Colonic mucosa (tissue), 4 donors: Measurements from ENCODE around the gene F7. TPM values are rescaled to one million over a fixed set of nuclear protein-coding genes. Genes with fewer than 3 reads are reported as not detected.

ENCODE experiments used
- DNase-seq: peaks from one replicate; pipeline ENCODE4 v3.0.0-alpha.2; 2020
- H3K27ac ChIP-seq: fragments of 200-600 bp; one replicate; pipeline ENCODE4 v1.8.0; 2021
- H3K27me3 ChIP-seq: fragments of 200-600 bp; one replicate; pipeline ENCODE4 v1.8.0; 2021
- H3K36me3 ChIP-seq: fragments of 200-600 bp; one replicate; pipeline ENCODE4 v1.8.0; 2021
- H3K4me1 ChIP-seq: fragments of 200-600 bp; one replicate; pipeline ENCODE4 v1.8.0; 2021; ENCODE audit warnings: mild to moderate bottlenecking
- H3K4me3 ChIP-seq: fragments of 200-600 bp; one replicate; pipeline ENCODE4 v1.8.0; 2021
- H3K9ac ChIP-seq, 2 donors: one replicate each; pipeline ENCODE4 v1.7.0; 2013; ENCODE audit warnings: control low read depth in 2 of 2, low read depth in 2 of 2, low read length in 2 of 2
- H3K9me3 ChIP-seq: fragments of 200-600 bp; one replicate; pipeline ENCODE4 v1.8.0; 2021
- CTCF ChIP-seq: fragments of 200-600 bp; IDR thresholded peaks from one replicate; pipeline ENCODE4 v1.8.0; 2022; ENCODE audit warnings: antibody characterized with exemption, mild to moderate bottlenecking
- intact Hi-C: fragments of 100-400 bp; cut with DNase I; formaldehyde crosslinking; loops from one replicate; pipeline ENCODE4 v1.14.1; 2022
- total RNA-seq, 2 donors: library from RNA; stranded (reverse); fragmentation: NEBNext Ultra II Directional in 1 of 2; extraction: Animal tissue kit (Norgen Biotek cat#: 25700) in 1 of 2; gene quantifications; one replicate each; pipeline ENCODE4 v1.2.1, GENCODE V29; 2021
- donor health status: healthy.
- donor health status: DM: no; HTN: no; CAD: no.
- donor health status: DM: no; HTN: no; CAD: no.

The F7 gene
- total RNA-seq, 2 donors from 2014 or later, result 0.11 to 0.12 TPM

- intact Hi-C loops, result no loop called here
- TF ChIP-seq CTCF, result no peak
- Histone ChIP-seq H3K9ac (no peak overlapping the region), H3K4me3 (no peak overlapping the region), H3K27ac (no peak overlapping the region), H3K36me3 (no peaks in the 10 kb centered on the region), H3K27me3 (no peaks in the 10 kb centered on the region), H3K9me3 (no peaks in the 10 kb centered on the region), H3K4me1 (no peaks in the 10 kb centered on the region)
- no peak for DNase-seq
Measured at GRCh38 chr13:113089693-113090414, 15.7 kb upstream of the F7 start.

DNA sequence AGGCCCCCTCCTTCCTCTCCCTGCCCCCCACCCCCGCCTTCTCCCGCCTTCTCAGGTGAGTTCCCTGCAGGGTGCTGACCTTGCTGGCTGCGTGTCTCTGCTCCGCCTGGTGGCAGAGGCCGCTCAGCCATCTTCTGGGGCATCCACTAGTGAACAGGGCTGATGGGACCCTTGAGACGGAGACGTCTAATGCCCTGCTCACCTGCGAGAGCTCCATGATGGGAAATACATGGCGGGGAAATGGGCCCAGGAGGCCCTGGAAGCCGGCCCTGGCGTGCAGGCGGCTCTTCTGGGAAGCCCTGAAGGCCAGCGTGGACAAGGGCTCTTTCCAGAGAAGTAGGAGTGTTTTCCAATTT lies 15.2 kb upstream of the F7 start:
- TF ChIP-seq CTCF, result no peak
- H3K36me3 ChIP-seq, result no peaks in the 10 kb centered on the region
- DNase-seq, result no peak
- H3K27ac ChIP-seq, result no peak overlapping the region
- H3K4me3 ChIP-seq, result no peak overlapping the region
- no peaks in the 10 kb centered on the region for H3K27me3 ChIP-seq
- H3K9ac ChIP-seq, result no peak overlapping the region
- H3K9me3 ChIP-seq, result no peaks in the 10 kb centered on the region
- no peaks in the 10 kb centered on the region for H3K4me1 ChIP-seq
- intact Hi-C loops, result no loop called here

- no peak for DNase-seq
- Histone ChIP-seq H3K27ac (no peak overlapping the region), H3K4me3 (no peak overlapping the region), H3K27me3 (no peaks in the 10 kb centered on the region), H3K9me3 (no peaks in the 10 kb centered on the region), H3K4me1 (no peaks in the 10 kb centered on the region), H3K9ac (no peak overlapping the region), H3K36me3 (no peaks in the 10 kb centered on the region)
- intact Hi-C loops, result no loop called here
- no peak for TF ChIP-seq CTCF
Measured at GRCh38 chr13:113090806-113091205, 14.8 kb upstream of the F7 start.

DNA sequence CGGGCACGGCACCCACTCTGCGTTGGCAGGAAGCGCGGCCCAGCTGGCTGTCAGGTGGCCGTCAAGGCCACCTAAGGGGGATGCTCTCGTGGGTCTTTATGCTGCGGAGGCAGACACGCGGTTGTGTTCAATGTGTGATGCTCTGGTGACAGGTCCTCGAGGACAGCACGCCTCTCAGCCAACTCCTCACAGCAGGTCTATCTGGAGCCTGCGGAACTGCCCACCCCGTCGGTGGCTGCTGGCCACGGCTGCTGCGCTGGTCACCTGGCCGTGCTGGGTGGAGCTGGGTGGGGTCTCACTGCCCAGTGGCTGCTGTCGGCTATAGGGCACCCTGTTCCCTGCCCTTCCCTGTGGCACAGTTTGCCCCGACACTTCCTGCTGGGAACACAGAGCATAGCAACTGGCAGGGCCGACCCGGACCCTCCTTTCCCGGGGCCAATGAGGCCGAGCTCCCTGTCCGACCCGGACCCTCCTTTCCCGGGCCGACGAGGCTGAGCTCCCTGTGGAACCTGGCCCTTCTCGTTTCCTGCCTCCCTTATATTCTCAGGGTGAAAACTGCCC lies 14.3 kb upstream of the F7 start:
- H3K9me3 ChIP-seq, result no peaks in the 10 kb centered on the region
- no peaks in the 10 kb centered on the region for H3K27me3 ChIP-seq
- no peak for DNase-seq
- no peaks in the 10 kb centered on the region for H3K36me3 ChIP-seq
- TF ChIP-seq CTCF, result no peak
- no peak overlapping the region for H3K27ac ChIP-seq
- H3K4me1 ChIP-seq, result no peaks in the 10 kb centered on the region
- no peak overlapping the region for H3K9ac ChIP-seq
- H3K4me3 ChIP-seq, result no peak overlapping the region
- intact Hi-C loops, result no loop called here

GRCh38 chr13:113091891-113092775 lies 13.5 kb upstream of the F7 start:
- intact Hi-C loops, result no loop called here
- Histone ChIP-seq H3K27ac (no peak overlapping the region), H3K9ac (no peak overlapping the region), H3K36me3 (no peaks in the 10 kb centered on the region), H3K27me3 (no peaks in the 10 kb centered on the region), H3K9me3 (no peaks in the 10 kb centered on the region), H3K4me3 (no peak overlapping the region), H3K4me1 (no peaks in the 10 kb centered on the region)
- no peak for TF ChIP-seq CTCF
- DNase-seq, result no peak
